Parathyroid adenoma (tissue), 2 donors: ENCODE data around the gene ZNRF4.

Source experiments
- H2AFZ ChIP-seq: fragments of 300-600 bp; sonication (generic); one replicate; pipeline ENCODE4 v1.7.0; 2017; ENCODE audit warnings: antibody characterized with exemption, mild to moderate bottlenecking
- H3K27ac ChIP-seq: fragments of 300-600 bp; sonication (generic); one replicate; pipeline ENCODE4 v1.7.0; 2017
- H3K27me3 ChIP-seq: fragments of 300-600 bp; sonication (generic); one replicate; pipeline ENCODE4 v1.7.0; 2017; ENCODE audit warnings: low read length; ENCODE audit not compliant: control insufficient read depth, insufficient read depth
- H3K36me3 ChIP-seq: fragments of 300-600 bp; sonication (generic); one replicate; pipeline ENCODE4 v1.7.0; 2017; ENCODE audit warnings: low read length; ENCODE audit not compliant: control insufficient read depth, insufficient read depth
- H3K4me1 ChIP-seq: fragments of 300-600 bp; sonication (generic); one replicate; pipeline ENCODE4 v1.7.0; 2017; ENCODE audit warnings: control low read depth
- H3K4me2 ChIP-seq: fragments of 300-600 bp; sonication (generic); one replicate; pipeline ENCODE4 v1.7.0; 2017; ENCODE audit warnings: low read length
- H3K4me3 ChIP-seq: fragments of 300-600 bp; sonication (generic); one replicate; pipeline ENCODE4 v1.7.0; 2017; ENCODE audit warnings: low read depth, low read length
- H3K79me2 ChIP-seq: fragments of 300-600 bp; sonication (generic); one replicate; pipeline ENCODE4 v1.7.0; 2017; ENCODE audit warnings: control low read depth
- H3K9ac ChIP-seq: fragments of 300-600 bp; sonication (generic); one replicate; pipeline ENCODE4 v1.7.0; 2017; ENCODE audit warnings: mild to moderate bottlenecking
- H3K9me3 ChIP-seq: fragments of 300-600 bp; sonication (generic); one replicate; pipeline ENCODE4 v1.7.0; 2017; ENCODE audit warnings: low read length; ENCODE audit not compliant: control insufficient read depth
- TF ChIP-seq, protein P1 (sequence below): fragments of 300-600 bp; sonication (generic); IDR thresholded peaks from one replicate; pipeline ENCODE4 v1.7.0; 2017; ENCODE audit warnings: antibody characterized with exemption, mild to moderate bottlenecking
- donor health status: primary hyperparathyroidism.

Gene ZNRF4

DNA sequence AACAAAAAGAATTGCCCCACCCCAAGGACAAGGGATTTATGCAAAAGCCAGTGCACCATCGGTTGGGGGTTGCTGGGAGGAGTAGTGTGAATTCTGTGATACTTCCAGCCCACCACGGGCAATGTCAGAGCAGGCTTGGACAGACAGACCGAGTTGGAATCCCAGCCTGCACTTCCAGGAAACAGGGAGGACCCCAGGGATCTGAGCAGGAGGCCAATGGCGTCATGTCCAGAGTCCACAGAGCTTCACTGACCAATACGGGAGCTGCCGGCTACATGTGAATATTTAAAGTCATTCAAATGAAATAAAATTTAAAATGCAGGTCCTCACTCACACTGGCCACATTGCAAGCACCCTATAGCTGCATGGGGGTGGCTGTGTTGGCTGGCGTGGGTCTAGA is 10.9 kb downstream of the ZNRF4 start:
- H3K4me2 ChIP-seq, result no peak overlapping the region
- H3K4me1 ChIP-seq, result no peaks in the 10 kb centered on the region
- H3K9ac ChIP-seq, result no peak overlapping the region
- no peaks in the 10 kb centered on the region for H3K9me3 ChIP-seq
- H3K4me3 ChIP-seq, result no peak overlapping the region
- TF ChIP-seq, protein P1, sequence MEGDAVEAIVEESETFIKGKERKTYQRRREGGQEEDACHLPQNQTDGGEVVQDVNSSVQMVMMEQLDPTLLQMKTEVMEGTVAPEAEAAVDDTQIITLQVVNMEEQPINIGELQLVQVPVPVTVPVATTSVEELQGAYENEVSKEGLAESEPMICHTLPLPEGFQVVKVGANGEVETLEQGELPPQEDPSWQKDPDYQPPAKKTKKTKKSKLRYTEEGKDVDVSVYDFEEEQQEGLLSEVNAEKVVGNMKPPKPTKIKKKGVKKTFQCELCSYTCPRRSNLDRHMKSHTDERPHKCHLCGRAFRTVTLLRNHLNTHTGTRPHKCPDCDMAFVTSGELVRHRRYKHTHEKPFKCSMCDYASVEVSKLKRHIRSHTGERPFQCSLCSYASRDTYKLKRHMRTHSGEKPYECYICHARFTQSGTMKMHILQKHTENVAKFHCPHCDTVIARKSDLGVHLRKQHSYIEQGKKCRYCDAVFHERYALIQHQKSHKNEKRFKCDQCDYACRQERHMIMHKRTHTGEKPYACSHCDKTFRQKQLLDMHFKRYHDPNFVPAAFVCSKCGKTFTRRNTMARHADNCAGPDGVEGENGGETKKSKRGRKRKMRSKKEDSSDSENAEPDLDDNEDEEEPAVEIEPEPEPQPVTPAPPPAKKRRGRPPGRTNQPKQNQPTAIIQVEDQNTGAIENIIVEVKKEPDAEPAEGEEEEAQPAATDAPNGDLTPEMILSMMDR, result no peak
- no peak overlapping the region for H3K27ac ChIP-seq
- H3K27me3 ChIP-seq, result no peaks in the 10 kb centered on the region
- no peaks in the 10 kb centered on the region for H3K36me3 ChIP-seq
- no peaks in the 10 kb centered on the region for H3K79me2 ChIP-seq
- no peak overlapping the region for H2AFZ ChIP-seq

DNA sequence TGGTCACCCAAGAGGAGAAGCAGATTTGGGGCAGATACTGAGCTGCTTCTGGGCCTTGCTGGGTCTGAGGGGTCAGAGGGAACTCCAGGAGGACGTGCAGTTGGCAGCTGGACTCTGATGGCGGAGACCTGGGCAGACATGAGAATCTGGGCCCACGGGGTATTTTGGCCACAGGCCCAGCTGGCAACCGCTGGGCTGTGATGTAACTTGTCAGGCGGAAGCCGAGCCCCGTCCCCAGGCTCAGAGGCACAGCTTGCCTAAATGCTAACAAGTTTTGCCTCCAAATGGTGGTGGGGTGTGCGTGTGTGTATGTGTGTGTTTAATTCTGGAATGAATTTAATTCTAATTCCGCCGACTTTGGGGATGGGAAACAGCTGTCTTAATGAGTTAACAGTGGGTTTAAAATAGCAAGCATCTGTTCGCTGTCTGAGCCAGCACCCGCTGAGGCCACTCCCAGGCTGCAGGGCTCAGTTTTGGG is 11.6 kb downstream of the ZNRF4 start:
- no peak overlapping the region for H3K9ac ChIP-seq
- H3K27ac ChIP-seq, result no peak overlapping the region
- H2AFZ ChIP-seq, result no peak overlapping the region
- no peaks in the 10 kb centered on the region for H3K27me3 ChIP-seq
- H3K9me3 ChIP-seq, result no peaks in the 10 kb centered on the region
- no peaks in the 10 kb centered on the region for H3K36me3 ChIP-seq
- no peaks in the 10 kb centered on the region for H3K4me1 ChIP-seq
- H3K4me3 ChIP-seq, result no peak overlapping the region
- TF ChIP-seq, protein P1, result no peak
- no peaks in the 10 kb centered on the region for H3K79me2 ChIP-seq
- H3K4me2 ChIP-seq, result no peak overlapping the region

DNA sequence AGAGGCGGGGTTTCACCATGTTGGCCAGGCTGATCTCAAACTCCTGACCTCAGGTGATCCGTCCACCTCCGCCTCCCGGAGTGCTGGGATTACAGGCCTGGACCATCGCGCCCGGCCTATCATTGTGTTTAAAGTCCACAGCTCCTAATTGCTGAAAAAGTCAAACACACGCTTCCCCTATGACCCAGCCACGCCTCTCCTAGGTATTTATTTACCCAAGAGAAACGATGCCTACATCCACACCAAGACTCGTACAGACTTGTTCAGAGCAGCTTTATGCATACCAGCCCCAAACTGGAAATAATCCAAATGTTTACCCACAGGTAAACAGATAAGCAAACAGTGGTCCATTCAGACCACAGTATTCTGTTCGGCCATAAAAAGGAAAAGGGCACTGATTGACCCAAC is 15.1 kb downstream of the ZNRF4 start:
- H3K9ac ChIP-seq, result no peak overlapping the region
- no peaks in the 10 kb centered on the region for H3K27me3 ChIP-seq
- H3K4me1 ChIP-seq, result no peaks in the 10 kb centered on the region
- no peaks in the 10 kb centered on the region for H3K79me2 ChIP-seq
- H3K36me3 ChIP-seq, result no peaks in the 10 kb centered on the region
- no peak overlapping the region for H3K4me3 ChIP-seq
- H3K27ac ChIP-seq, result no peak overlapping the region
- H3K9me3 ChIP-seq, result no peaks in the 10 kb centered on the region
- TF ChIP-seq, protein P1, result no peak
- H2AFZ ChIP-seq, result no peak overlapping the region
- H3K4me2 ChIP-seq, result no peak overlapping the region

DNA sequence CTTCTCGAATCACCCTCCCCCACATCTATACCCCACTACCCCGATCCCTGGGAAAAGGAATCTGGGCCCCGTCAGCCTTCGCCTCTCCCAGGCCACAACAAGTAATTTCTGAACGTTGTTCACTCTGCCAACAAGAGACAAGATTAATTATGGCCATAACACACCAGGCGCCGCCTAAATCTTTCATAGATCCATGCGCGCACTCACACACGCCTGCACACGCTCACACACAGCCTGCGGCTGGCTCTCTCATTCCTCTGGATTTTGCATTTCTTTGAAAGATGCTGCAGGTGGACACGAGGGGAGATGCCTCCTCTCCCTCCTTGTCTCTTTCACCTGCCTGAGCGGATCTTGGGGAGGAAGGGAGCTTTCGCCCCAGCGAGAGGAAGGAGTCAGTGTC is 17.1 kb downstream of the ZNRF4 start:
- TF ChIP-seq, protein P1, result no peak
- Histone ChIP-seq H3K27ac (no peak overlapping the region), H3K9ac (no peak overlapping the region), H3K4me1 (no peaks in the 10 kb centered on the region), H2AFZ (no peak overlapping the region), H3K4me2 (no peak overlapping the region), H3K27me3 (no peaks in the 10 kb centered on the region), H3K36me3 (no peaks in the 10 kb centered on the region), H3K9me3 (no peaks in the 10 kb centered on the region), H3K4me3 (no peak overlapping the region), H3K79me2 (no peaks in the 10 kb centered on the region)

DNA sequence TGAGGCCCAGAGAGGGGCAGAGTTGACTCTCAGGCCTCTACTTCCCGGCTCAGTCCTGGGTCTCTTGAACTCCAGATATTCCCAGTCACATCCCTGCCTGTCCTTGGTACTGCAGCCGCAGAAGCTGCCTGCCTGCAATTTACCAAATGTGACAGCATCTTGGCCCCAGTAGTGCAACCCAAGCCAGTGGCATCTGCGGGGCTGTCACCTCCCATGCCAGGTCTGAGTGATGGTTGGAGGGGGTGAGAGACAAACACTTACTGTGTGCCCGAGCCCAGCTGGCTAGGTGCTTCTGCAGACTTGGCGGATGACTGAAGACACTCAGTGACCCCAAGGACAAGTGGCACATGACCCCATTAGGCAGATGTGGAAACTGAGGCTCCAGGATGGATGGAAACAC is 18.4 kb downstream of the ZNRF4 start:
- TF ChIP-seq, protein P1, result no peak
- H3K9ac ChIP-seq, result no peak overlapping the region
- H3K4me2 ChIP-seq, result no peak overlapping the region
- H3K36me3 ChIP-seq, result no peaks in the 10 kb centered on the region
- H2AFZ ChIP-seq, result no peak overlapping the region
- H3K9me3 ChIP-seq, result no peaks in the 10 kb centered on the region
- no peaks in the 10 kb centered on the region for H3K79me2 ChIP-seq
- H3K4me3 ChIP-seq, result no peak overlapping the region
- H3K27ac ChIP-seq, result no peak overlapping the region
- no peaks in the 10 kb centered on the region for H3K4me1 ChIP-seq
- no peaks in the 10 kb centered on the region for H3K27me3 ChIP-seq
